GM12878 (cell line): ENCODE data around the gene MAFF. TPM values are rescaled to one million over a fixed set of nuclear protein-coding genes. Genes with fewer than 3 reads are reported as not detected.
A peak's percentile ranks its signal among the peaks of the same experiment; 100 is the strongest.

ENCODE experiments used
- BRCA1 ChIP-seq: IDR thresholded peaks from 2 replicates; pipeline ENCODE4 v1.6.1; 2011; ENCODE audit warnings: low read depth, low read length, improper control_type of control experiment
- CBX3 ChIP-seq: fragments of 200-600 bp; sonication (generic); IDR thresholded peaks from 2 replicates; pipeline ENCODE4 v1.6.1; 2016; ENCODE audit warnings: low read depth, borderline replicate concordance
- EED ChIP-seq: sonication (generic); IDR thresholded peaks from 2 replicates; pipeline ENCODE4 v1.6.1; 2016; ENCODE audit warnings: antibody characterized with exemption, low read depth
- FOS ChIP-seq: IDR thresholded peaks from 3 replicates; pipeline ENCODE4 v1.6.1; 2011; ENCODE audit warnings: borderline replicate concordance; ENCODE audit not compliant: insufficient read length; ENCODE audit errors: extremely low read depth
- HDAC6 ChIP-seq: fragments of 200-600 bp; sonication (generic); IDR thresholded peaks from one replicate; pipeline ENCODE4 v1.8.0; 2017; ENCODE audit warnings: antibody characterized with exemption; ENCODE audit not compliant: unreplicated experiment
- MYC ChIP-seq: IDR thresholded peaks from 2 replicates; pipeline ENCODE4 v1.6.1; 2011; ENCODE audit warnings: mild to moderate bottlenecking, low read length, moderate library complexity, inconsistent platforms; ENCODE audit not compliant: insufficient read depth, insufficient replicate concordance, insufficient read length, severe bottlenecking
- NFYB ChIP-seq: IDR thresholded peaks from 2 replicates; pipeline ENCODE4 v1.6.1; 2011; ENCODE audit warnings: low read depth, mild to moderate bottlenecking, low read length, improper control_type of control experiment, moderate library complexity; ENCODE audit not compliant: insufficient read depth
- NR2F1 ChIP-seq: fragments of 450-650 bp; conservative IDR thresholded peaks from 2 replicates; pipeline ENCODE4 v1.6.1; 2017; ENCODE audit warnings: mild to moderate bottlenecking
- POLR2AphosphoS5 ChIP-seq: IDR thresholded peaks from 2 replicates; pipeline ENCODE4 v1.6.1; 2011; ENCODE audit warnings: mild to moderate bottlenecking, low read length, inconsistent platforms
- SMAD1 ChIP-seq: fragments of 450-650 bp; IDR thresholded peaks from 2 replicates; pipeline ENCODE4 v1.6.1; 2018; ENCODE audit warnings: mild to moderate bottlenecking, low read depth; ENCODE audit not compliant: partially characterized antibody
- SP1 ChIP-seq: IDR thresholded peaks from one replicate; pipeline ENCODE4 v1.6.1; 2011; ENCODE audit warnings: low read depth, low read length
- SREBF2 ChIP-seq: IDR thresholded peaks from 2 replicates; pipeline ENCODE4 v1.6.1; 2012; ENCODE audit warnings: mild to moderate bottlenecking, low read length
- ZNF217 ChIP-seq: fragments of 450-650 bp; IDR thresholded peaks from 2 replicates; pipeline ENCODE4 v1.6.1; 2017; ENCODE audit warnings: antibody characterized with exemption, mild to moderate bottlenecking
- ZNF384 ChIP-seq: IDR thresholded peaks from 2 replicates; pipeline ENCODE4 v1.6.1; 2012; ENCODE audit warnings: low read depth, mild to moderate bottlenecking, low read length, improper control_type of control experiment, borderline replicate concordance
- ZZZ3 ChIP-seq: IDR thresholded peaks from 2 replicates; pipeline ENCODE4 v1.6.1; 2011; ENCODE audit warnings: low read depth; ENCODE audit not compliant: control insufficient read depth, insufficient read length
- polyA plus RNA-seq, 11 experiments: library from polyadenylated mRNA; depleted of rRNA in 4 of 11; unstranded in 6 of 11; stranded (reverse) in 5 of 11; fragments of >200 nt; fragmentation: Nextera tagmentation in 4 of 11; fragmentation: Illumina TruSeq in 1 of 11; extraction: Ambion mirVana in 4 of 11; extraction: Trizol in 1 of 11; gene quantifications; 1 replicate in 1 of 11; 2 replicates in 10 of 11; pipeline versions ENCODE4 v1.2.1 to v1.2.3, GENCODE V29; 2011 to 2016; ENCODE audit warnings: inconsistent platforms in 2 of 11, missing spikeins in 2 of 11, low read depth in 1 of 11
- total RNA-seq, 4 experiments: library from RNA; depleted of rRNA in 3 of 4; stranded (reverse); fragments of >200 nt in 3 of 4; fragmentation: Illumina TruSeq in 1 of 4; extraction: Trizol in 1 of 4; gene quantifications; 2 replicates each; pipeline versions ENCODE4 v1.2.1 to v1.2.3, GENCODE V29; 2013 to 2021
- TF ChIP-seq, protein P1 (sequence below): fragments of 450-650 bp; IDR thresholded peaks from 2 replicates; pipeline ENCODE4 v1.6.1; 2014; ENCODE audit warnings: mild to moderate bottlenecking
- TF ChIP-seq, protein P2 (sequence below): fragments of 450-650 bp; IDR thresholded peaks from 2 replicates; pipeline ENCODE4 v1.6.1; 2016; ENCODE audit warnings: mild to moderate bottlenecking, moderate library complexity, borderline replicate concordance
- TF ChIP-seq, protein P3 (sequence below): IDR thresholded peaks from 2 replicates; pipeline ENCODE4 v1.6.1; 2011; ENCODE audit warnings: low read depth, low read length, improper control_type of control experiment, borderline replicate concordance
- TF ChIP-seq, protein P4 (sequence below): IDR thresholded peaks from 2 replicates; pipeline ENCODE4 v1.6.1; 2012; ENCODE audit warnings: mild to moderate bottlenecking, low read depth, low read length
- TF ChIP-seq, protein P5 (sequence below): IDR thresholded peaks from 2 replicates; pipeline ENCODE4 v1.6.1; 2012; ENCODE audit warnings: low read depth, low read length, improper control_type of control experiment

MAFF gene
- total and polyA plus RNA-seq, 10 of the 15 experiments (the other 5 are each of a cell fraction or from before 2014, with no cell fraction given) = 0.22 to 2.3 (median 0.81) TPM; not detected in 1

DNA sequence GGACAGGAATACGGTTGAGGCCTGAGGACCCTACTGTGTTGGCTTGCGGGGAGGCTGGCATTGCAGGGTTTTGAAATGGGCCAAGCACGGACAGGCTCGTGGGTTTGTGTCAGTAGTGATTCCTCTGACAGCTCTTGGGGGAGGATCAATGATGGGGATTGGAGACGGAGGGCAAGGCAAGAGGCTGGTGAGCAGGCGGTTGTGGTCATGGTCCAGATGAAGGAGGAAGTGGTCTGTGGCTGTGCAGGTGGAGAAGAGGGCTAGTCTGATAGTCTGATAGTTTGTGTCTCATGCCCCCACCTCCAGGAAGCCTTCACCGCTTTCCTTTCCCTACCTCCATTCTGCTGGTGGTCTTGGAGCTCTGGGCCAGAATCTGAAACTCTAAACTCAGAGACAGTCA is 3.0 kb downstream of the MAFF start (continued):
- TF ChIP-seq NR2F1 (0 out of 2 replicates have a peak, but pooled peaks have one; percentile 25), SREBF2 (no peak), CBX3 (no peak), NFYB (0 out of 2 replicates have a peak, but pooled peaks have one; percentile 30), ZNF217 (peak; percentile 50; the same call in 1 of the 2 replicates), ZNF384 (no peak), SMAD1 (no peak), EED (peak; percentile 41; the same call in 1 of the 2 replicates), POLR2AphosphoS5 (no peak), MYC (no peak), HDAC6 (no peak), SP1 (no peak), BRCA1 (no peak), ZZZ3 (no peak), FOS (no peak)
- TF ChIP-seq, protein P1, sequence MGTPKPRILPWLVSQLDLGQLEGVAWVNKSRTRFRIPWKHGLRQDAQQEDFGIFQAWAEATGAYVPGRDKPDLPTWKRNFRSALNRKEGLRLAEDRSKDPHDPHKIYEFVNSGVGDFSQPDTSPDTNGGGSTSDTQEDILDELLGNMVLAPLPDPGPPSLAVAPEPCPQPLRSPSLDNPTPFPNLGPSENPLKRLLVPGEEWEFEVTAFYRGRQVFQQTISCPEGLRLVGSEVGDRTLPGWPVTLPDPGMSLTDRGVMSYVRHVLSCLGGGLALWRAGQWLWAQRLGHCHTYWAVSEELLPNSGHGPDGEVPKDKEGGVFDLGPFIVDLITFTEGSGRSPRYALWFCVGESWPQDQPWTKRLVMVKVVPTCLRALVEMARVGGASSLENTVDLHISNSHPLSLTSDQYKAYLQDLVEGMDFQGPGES = no peak
- TF ChIP-seq, protein P2, sequence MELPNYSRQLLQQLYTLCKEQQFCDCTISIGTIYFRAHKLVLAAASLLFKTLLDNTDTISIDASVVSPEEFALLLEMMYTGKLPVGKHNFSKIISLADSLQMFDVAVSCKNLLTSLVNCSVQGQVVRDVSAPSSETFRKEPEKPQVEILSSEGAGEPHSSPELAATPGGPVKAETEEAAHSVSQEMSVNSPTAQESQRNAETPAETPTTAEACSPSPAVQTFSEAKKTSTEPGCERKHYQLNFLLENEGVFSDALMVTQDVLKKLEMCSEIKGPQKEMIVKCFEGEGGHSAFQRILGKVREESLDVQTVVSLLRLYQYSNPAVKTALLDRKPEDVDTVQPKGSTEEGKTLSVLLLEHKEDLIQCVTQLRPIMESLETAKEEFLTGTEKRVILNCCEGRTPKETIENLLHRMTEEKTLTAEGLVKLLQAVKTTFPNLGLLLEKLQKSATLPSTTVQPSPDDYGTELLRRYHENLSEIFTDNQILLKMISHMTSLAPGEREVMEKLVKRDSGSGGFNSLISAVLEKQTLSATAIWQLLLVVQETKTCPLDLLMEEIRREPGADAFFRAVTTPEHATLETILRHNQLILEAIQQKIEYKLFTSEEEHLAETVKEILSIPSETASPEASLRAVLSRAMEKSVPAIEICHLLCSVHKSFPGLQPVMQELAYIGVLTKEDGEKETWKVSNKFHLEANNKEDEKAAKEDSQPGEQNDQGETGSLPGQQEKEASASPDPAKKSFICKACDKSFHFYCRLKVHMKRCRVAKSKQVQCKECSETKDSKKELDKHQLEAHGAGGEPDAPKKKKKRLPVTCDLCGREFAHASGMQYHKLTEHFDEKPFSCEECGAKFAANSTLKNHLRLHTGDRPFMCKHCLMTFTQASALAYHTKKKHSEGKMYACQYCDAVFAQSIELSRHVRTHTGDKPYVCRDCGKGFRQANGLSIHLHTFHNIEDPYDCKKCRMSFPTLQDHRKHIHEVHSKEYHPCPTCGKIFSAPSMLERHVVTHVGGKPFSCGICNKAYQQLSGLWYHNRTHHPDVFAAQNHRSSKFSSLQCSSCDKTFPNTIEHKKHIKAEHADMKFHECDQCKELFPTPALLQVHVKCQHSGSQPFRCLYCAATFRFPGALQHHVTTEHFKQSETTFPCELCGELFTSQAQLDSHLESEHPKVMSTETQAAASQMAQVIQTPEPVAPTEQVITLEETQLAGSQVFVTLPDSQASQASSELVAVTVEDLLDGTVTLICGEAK = no peak
- TF ChIP-seq, protein P3, sequence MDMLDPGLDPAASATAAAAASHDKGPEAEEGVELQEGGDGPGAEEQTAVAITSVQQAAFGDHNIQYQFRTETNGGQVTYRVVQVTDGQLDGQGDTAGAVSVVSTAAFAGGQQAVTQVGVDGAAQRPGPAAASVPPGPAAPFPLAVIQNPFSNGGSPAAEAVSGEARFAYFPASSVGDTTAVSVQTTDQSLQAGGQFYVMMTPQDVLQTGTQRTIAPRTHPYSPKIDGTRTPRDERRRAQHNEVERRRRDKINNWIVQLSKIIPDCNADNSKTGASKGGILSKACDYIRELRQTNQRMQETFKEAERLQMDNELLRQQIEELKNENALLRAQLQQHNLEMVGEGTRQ = no peak
- TF ChIP-seq, protein P4, sequence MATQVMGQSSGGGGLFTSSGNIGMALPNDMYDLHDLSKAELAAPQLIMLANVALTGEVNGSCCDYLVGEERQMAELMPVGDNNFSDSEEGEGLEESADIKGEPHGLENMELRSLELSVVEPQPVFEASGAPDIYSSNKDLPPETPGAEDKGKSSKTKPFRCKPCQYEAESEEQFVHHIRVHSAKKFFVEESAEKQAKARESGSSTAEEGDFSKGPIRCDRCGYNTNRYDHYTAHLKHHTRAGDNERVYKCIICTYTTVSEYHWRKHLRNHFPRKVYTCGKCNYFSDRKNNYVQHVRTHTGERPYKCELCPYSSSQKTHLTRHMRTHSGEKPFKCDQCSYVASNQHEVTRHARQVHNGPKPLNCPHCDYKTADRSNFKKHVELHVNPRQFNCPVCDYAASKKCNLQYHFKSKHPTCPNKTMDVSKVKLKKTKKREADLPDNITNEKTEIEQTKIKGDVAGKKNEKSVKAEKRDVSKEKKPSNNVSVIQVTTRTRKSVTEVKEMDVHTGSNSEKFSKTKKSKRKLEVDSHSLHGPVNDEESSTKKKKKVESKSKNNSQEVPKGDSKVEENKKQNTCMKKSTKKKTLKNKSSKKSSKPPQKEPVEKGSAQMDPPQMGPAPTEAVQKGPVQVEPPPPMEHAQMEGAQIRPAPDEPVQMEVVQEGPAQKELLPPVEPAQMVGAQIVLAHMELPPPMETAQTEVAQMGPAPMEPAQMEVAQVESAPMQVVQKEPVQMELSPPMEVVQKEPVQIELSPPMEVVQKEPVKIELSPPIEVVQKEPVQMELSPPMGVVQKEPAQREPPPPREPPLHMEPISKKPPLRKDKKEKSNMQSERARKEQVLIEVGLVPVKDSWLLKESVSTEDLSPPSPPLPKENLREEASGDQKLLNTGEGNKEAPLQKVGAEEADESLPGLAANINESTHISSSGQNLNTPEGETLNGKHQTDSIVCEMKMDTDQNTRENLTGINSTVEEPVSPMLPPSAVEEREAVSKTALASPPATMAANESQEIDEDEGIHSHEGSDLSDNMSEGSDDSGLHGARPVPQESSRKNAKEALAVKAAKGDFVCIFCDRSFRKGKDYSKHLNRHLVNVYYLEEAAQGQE = no peak
- TF ChIP-seq, protein P5, sequence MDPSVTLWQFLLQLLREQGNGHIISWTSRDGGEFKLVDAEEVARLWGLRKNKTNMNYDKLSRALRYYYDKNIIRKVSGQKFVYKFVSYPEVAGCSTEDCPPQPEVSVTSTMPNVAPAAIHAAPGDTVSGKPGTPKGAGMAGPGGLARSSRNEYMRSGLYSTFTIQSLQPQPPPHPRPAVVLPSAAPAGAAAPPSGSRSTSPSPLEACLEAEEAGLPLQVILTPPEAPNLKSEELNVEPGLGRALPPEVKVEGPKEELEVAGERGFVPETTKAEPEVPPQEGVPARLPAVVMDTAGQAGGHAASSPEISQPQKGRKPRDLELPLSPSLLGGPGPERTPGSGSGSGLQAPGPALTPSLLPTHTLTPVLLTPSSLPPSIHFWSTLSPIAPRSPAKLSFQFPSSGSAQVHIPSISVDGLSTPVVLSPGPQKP = no peak
